Parathyroid adenoma (tissue), 2 donors: ENCODE measurements around the gene FAM83G.
"Not testable (repeated sequence)": the region's sequence is repeated elsewhere in the genome, so short reads cannot be mapped to it uniquely, and the experiment has no call there.

Experiments
- H2AFZ ChIP-seq: fragments of 300-600 bp; sonication (generic); one replicate; pipeline ENCODE4 v1.7.0; 2017; ENCODE audit warnings: antibody characterized with exemption, mild to moderate bottlenecking
- H3K27ac ChIP-seq: fragments of 300-600 bp; sonication (generic); one replicate; pipeline ENCODE4 v1.7.0; 2017
- H3K27me3 ChIP-seq: fragments of 300-600 bp; sonication (generic); one replicate; pipeline ENCODE4 v1.7.0; 2017; ENCODE audit warnings: low read length; ENCODE audit not compliant: control insufficient read depth, insufficient read depth
- H3K36me3 ChIP-seq: fragments of 300-600 bp; sonication (generic); one replicate; pipeline ENCODE4 v1.7.0; 2017; ENCODE audit warnings: low read length; ENCODE audit not compliant: control insufficient read depth, insufficient read depth
- H3K4me1 ChIP-seq: fragments of 300-600 bp; sonication (generic); one replicate; pipeline ENCODE4 v1.7.0; 2017; ENCODE audit warnings: control low read depth
- H3K4me2 ChIP-seq: fragments of 300-600 bp; sonication (generic); one replicate; pipeline ENCODE4 v1.7.0; 2017; ENCODE audit warnings: low read length
- H3K4me3 ChIP-seq: fragments of 300-600 bp; sonication (generic); one replicate; pipeline ENCODE4 v1.7.0; 2017; ENCODE audit warnings: low read depth, low read length
- H3K79me2 ChIP-seq: fragments of 300-600 bp; sonication (generic); one replicate; pipeline ENCODE4 v1.7.0; 2017; ENCODE audit warnings: control low read depth
- H3K9ac ChIP-seq: fragments of 300-600 bp; sonication (generic); one replicate; pipeline ENCODE4 v1.7.0; 2017; ENCODE audit warnings: mild to moderate bottlenecking
- H3K9me3 ChIP-seq: fragments of 300-600 bp; sonication (generic); one replicate; pipeline ENCODE4 v1.7.0; 2017; ENCODE audit warnings: low read length; ENCODE audit not compliant: control insufficient read depth
- CTCF ChIP-seq: fragments of 300-600 bp; sonication (generic); IDR thresholded peaks from one replicate; pipeline ENCODE4 v1.7.0; 2017; ENCODE audit warnings: antibody characterized with exemption, mild to moderate bottlenecking
- donor health status: primary hyperparathyroidism.

The FAM83G gene

GRCh38 chr17:19038730-19039129 is 34.2 kb upstream of the FAM83G start:
- H3K4me2 ChIP-seq, H2AFZ ChIP-seq, H3K9ac ChIP-seq, H3K79me2 ChIP-seq, H3K36me3 ChIP-seq, H3K27me3 ChIP-seq, H3K27ac ChIP-seq, H3K9me3 ChIP-seq, H3K4me1 ChIP-seq, H3K4me3 ChIP-seq: not testable (repeated sequence)

- H3K36me3 ChIP-seq, H3K9ac ChIP-seq, H3K4me2 ChIP-seq, H3K9me3 ChIP-seq, H3K79me2 ChIP-seq, H2AFZ ChIP-seq, H3K4me1 ChIP-seq, H3K27me3 ChIP-seq, H3K27ac ChIP-seq, H3K4me3 ChIP-seq: not testable (repeated sequence)
These were observed 33.4 kb upstream of the FAM83G start for GRCh38 chr17:19038007-19038406.

GRCh38 chr17:19037547-19037946 is 33.0 kb upstream of the FAM83G start:
- H3K9me3 ChIP-seq, H3K4me3 ChIP-seq, H3K4me2 ChIP-seq, H3K27ac ChIP-seq, H2AFZ ChIP-seq, H3K9ac ChIP-seq, H3K79me2 ChIP-seq, H3K27me3 ChIP-seq, H3K36me3 ChIP-seq, H3K4me1 ChIP-seq: not testable (repeated sequence)

DNA sequence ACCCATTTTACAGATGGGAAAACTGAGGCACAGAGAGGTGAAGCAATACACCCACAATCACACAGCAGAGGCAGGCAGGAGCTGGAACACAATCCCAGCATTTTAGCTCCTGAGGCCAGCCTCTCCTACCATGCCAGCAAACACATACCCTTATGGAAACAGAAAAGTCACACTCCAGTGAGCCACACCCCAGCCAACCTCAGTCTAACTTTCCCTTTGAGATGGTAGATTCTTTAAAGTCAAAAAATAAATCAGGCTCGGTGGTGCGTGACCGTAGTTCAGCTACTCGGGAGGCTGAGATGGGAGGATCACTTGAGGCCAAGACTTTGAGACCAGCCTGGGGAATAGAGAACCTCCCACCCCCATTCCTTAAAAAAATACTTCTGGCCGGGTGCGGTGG is 31.6 kb upstream of the FAM83G start:
- H3K9me3 ChIP-seq, H3K27ac ChIP-seq, H3K4me2 ChIP-seq, H3K27me3 ChIP-seq, H3K9ac ChIP-seq, H3K4me3 ChIP-seq, H3K79me2 ChIP-seq, H2AFZ ChIP-seq, H3K4me1 ChIP-seq, H3K36me3 ChIP-seq: not testable (repeated sequence)

GRCh38 chr17:19032377-19032988 is 27.9 kb upstream of the FAM83G start:
- not testable (repeated sequence) for H3K4me3 ChIP-seq, H3K27me3 ChIP-seq, H3K79me2 ChIP-seq

DNA sequence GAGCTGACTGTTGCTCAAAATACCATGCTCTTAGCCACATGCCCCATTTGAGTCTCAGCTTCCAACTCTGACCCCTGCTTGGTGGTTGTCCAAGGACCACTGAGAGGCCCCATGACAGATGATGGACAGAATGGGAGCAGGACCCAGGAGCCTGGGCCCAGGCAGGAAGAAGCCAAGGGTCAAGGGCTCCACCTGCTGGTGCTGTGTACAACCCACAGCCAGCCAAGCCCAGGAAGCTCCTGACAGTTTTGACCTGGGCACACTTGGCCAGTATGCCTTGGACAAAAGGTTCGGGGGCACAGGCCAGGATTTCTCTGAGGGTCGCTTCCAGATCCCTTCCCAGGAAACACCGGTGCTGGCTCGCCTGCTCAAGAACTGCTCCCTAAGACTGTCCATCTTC is 27.2 kb upstream of the FAM83G start:
- H3K4me3 ChIP-seq, H3K9ac ChIP-seq, H3K79me2 ChIP-seq, H3K4me2 ChIP-seq, H3K4me1 ChIP-seq, H3K36me3 ChIP-seq, H3K9me3 ChIP-seq, H2AFZ ChIP-seq, H3K27me3 ChIP-seq, H3K27ac ChIP-seq: not testable (repeated sequence)
- TF ChIP-seq CTCF: peak; percentile 46

More at GRCh38 chr17:19032377-19032988, 27.9 kb upstream of the FAM83G start:
- not testable (repeated sequence) for H3K36me3 ChIP-seq, H3K9ac ChIP-seq, H3K4me2 ChIP-seq, H2AFZ ChIP-seq, H3K9me3 ChIP-seq, H3K27ac ChIP-seq, H3K4me1 ChIP-seq

DNA sequence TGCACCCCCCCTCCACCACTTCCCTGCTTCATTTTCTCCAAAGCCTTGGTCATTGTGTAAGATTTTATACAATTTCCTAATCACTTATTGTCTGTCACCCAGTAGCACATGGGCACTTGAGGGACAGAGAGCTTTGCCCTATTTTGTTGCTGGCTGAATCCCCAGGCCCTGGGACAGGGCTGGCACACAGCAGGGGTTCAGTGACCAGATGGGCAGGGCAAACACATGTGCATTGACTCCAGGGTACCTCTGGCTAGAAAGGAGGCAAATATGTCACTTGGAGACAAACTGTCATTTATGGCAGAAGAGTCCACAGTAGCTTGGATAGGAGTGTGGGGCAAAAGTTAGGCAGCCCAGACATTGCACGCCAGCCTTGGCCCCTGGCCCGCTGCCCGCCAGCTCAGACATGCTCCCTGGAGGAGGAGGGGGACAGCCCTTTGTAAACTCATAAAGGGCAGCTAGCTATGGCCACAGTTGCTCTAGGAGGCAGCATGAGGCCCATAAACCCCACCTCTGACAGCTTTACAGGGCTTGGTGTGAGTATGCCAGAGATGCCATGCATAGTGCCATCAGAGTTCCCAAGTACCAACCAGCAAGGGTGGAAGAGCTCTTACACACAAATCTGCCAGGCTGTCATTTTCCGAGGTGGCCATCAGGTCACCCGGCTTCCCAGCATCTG is 26.3 kb upstream of the FAM83G start:
- H3K9ac ChIP-seq, H3K27me3 ChIP-seq, H3K79me2 ChIP-seq, H3K4me1 ChIP-seq, H3K4me3 ChIP-seq, H3K4me2 ChIP-seq, H3K36me3 ChIP-seq, H3K27ac ChIP-seq, H2AFZ ChIP-seq, H3K9me3 ChIP-seq: not testable (repeated sequence)

- not testable (repeated sequence) for H3K4me1 ChIP-seq, H2AFZ ChIP-seq, H3K27me3 ChIP-seq, H3K9me3 ChIP-seq, H3K4me3 ChIP-seq, H3K27ac ChIP-seq, H3K79me2 ChIP-seq, H3K4me2 ChIP-seq, H3K9ac ChIP-seq, H3K36me3 ChIP-seq
These were observed 25.2 kb upstream of the FAM83G start for GRCh38 chr17:19029740-19030139.

DNA sequence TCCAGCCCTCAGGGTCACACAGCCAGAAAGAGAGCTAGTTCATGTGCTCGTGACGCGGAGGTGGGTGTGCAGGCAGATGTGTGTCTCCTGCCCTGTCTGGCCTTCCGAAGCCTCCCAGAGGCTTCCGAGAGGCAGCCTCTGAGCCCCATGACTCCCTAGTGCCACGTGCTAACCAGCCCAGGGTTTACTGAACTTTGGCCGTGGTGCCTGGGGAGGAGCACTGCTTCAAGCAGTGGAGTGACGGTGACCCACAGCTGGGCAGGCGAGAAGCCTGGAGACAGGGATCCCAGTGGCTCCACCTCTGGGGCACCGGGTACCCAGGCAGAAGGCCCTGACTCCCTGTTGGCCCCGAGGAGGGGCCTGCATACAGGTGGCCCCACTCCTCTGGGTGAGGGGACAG is 24.1 kb upstream of the FAM83G start:
- H3K4me2 ChIP-seq: not testable (repeated sequence)

More for the DNA sequence above, 24.1 kb upstream of the FAM83G start:
- H3K9me3 ChIP-seq, H3K27me3 ChIP-seq, H3K27ac ChIP-seq, H3K36me3 ChIP-seq, H2AFZ ChIP-seq, H3K4me1 ChIP-seq, H3K79me2 ChIP-seq, H3K4me3 ChIP-seq, H3K9ac ChIP-seq: not testable (repeated sequence)
